ENCODE results near the gene KCTD6.

The KCTD6 gene
- total RNA-seq: 2.1 to 7.3 (median 5.3) reads per million in 4 donors

GRCh38 chr3:58491506-58492402 lies at the start of gene KCTD6:
Gene KCTD6, plus strand, starts transcription at chr3:58492096. Its CDS starts 6,660 bp downstream, at chr3:58498756.
- peak; percentile 66 to 94 (median 77) for DNase-seq

- no peak for DNase-seq
These were observed 39.7 kb upstream of the KCTD6 start for GRCh38 chr3:58452176-58452575.

- DNase-seq: no peak
These were observed 32.7 kb upstream of the KCTD6 start for GRCh38 chr3:58459160-58459559.

- no peak for DNase-seq
These were observed 29.1 kb upstream of the KCTD6 start for GRCh38 chr3:58462829-58463180.

- peak; percentile 13 to 82 (median 35) for DNase-seq
These were observed 28.5 kb upstream of the KCTD6 start for GRCh38 chr3:58463181-58463941.

- no peak for DNase-seq
These were observed 28.0 kb upstream of the KCTD6 start for GRCh38 chr3:58463942-58464271.

GRCh38 chr3:58464866-58465265 lies 27.0 kb upstream of the KCTD6 start:
- DNase-seq: peak in 1 of 5 donors; percentile 48

GRCh38 chr3:58466899-58467563 lies 24.9 kb upstream of the KCTD6 start:
- DNase-seq: no peak

- no peak for DNase-seq
These were observed 22.8 kb upstream of the KCTD6 start for GRCh38 chr3:58469096-58469495.

- DNase-seq: no peak
These were observed 21.4 kb upstream of the KCTD6 start for GRCh38 chr3:58470363-58471024.

GRCh38 chr3:58471025-58471887 lies 20.6 kb upstream of the KCTD6 start:
- DNase-seq: peak in 1 of 5 donors; percentile 96

GRCh38 chr3:58473275-58473674 lies 18.6 kb upstream of the KCTD6 start:
- DNase-seq: no peak

- peak in 1 of 5 donors; percentile 10 for DNase-seq
These were observed 17.5 kb upstream of the KCTD6 start for GRCh38 chr3:58474348-58474911.

GRCh38 chr3:58474967-58475578 lies 16.8 kb upstream of the KCTD6 start:
- DNase-seq: no peak

GRCh38 chr3:58478781-58479180 lies 13.1 kb upstream of the KCTD6 start:
- no peak for DNase-seq

GRCh38 chr3:58480309-58480708 lies 11.6 kb upstream of the KCTD6 start:
- DNase-seq: no peak

- DNase-seq: peak in 1 of 5 donors; percentile 20
These were observed 8.8 kb upstream of the KCTD6 start for GRCh38 chr3:58482917-58483636.

GRCh38 chr3:58484045-58484721 lies 7.7 kb upstream of the KCTD6 start:
- DNase-seq: no peak

GRCh38 chr3:58484722-58485069 lies 7.2 kb upstream of the KCTD6 start:
- no peak for DNase-seq

Data from T-helper 1 cell (primary cell).